ENCODE results near the gene B4GALT1. TPM values are rescaled to one million over a fixed set of nuclear protein-coding genes. Genes with fewer than 3 reads are reported as not detected.
A peak's percentile ranks its signal among the peaks of the same experiment; 100 is the strongest.

B4GALT1 gene
- 163 TPM for total RNA-seq
- polyA plus RNA-seq (ENCODE audit: insufficient read depth, low read depth, low replicate concordance) = 33.0 TPM
- long read RNA-seq, donor 1, full-length matches to known transcripts = 17 of 28 reads
- long read RNA-seq, donor 1, partial matches to known transcripts = 11 of 28 reads
- long read RNA-seq, donor 1, other reads (novel, unspliced or antisense) = 0 of 28 reads
- long read RNA-seq, donor 2, full-length matches to known transcripts = 23 of 23 reads
- long read RNA-seq, donor 2, partial matches to known transcripts = 0 of 23 reads
- long read RNA-seq, donor 2, other reads (novel, unspliced or antisense) = 0 of 23 reads
- long read RNA-seq, donor 3, full-length matches to known transcripts = 32 of 44 reads
- long read RNA-seq, donor 3, partial matches to known transcripts = 7 of 44 reads
- long read RNA-seq, donor 3, other reads (novel, unspliced or antisense) = 5 of 44 reads
- long read RNA-seq, donor 4, full-length matches to known transcripts = 34 of 41 reads
- long read RNA-seq, donor 4, partial matches to known transcripts = 7 of 41 reads
- long read RNA-seq, donor 4, other reads (novel, unspliced or antisense) = 0 of 41 reads
- long read RNA-seq, donor 5, full-length matches to known transcripts = 1 of 1 reads
- long read RNA-seq, donor 5, partial matches to known transcripts = 0 of 1 reads
- long read RNA-seq, donor 5, other reads (novel, unspliced or antisense) = 0 of 1 reads
- long read RNA-seq, donor 6, full-length matches to known transcripts = 3 of 3 reads
- long read RNA-seq, donor 6, partial matches to known transcripts = 0 of 3 reads
- long read RNA-seq, donor 6, other reads (novel, unspliced or antisense) = 0 of 3 reads
- long read RNA-seq, donor 7, full-length matches to known transcripts = 11 of 79 reads
- long read RNA-seq, donor 7, partial matches to known transcripts = 2 of 79 reads
- long read RNA-seq, donor 7, other reads (novel, unspliced or antisense) = 66 of 79 reads
- long read RNA-seq, donor 8, full-length matches to known transcripts = 15 of 20 reads
- long read RNA-seq, donor 8, partial matches to known transcripts = 5 of 20 reads
- long read RNA-seq, donor 8, other reads (novel, unspliced or antisense) = 0 of 20 reads
- long read RNA-seq, donor 9, full-length matches to known transcripts = 6 of 6 reads
- long read RNA-seq, donor 9, partial matches to known transcripts = 0 of 6 reads
- long read RNA-seq, donor 9, other reads (novel, unspliced or antisense) = 0 of 6 reads
- long read RNA-seq, donor 10, full-length matches to known transcripts = 16 of 21 reads
- long read RNA-seq, donor 10, partial matches to known transcripts = 5 of 21 reads
- long read RNA-seq, donor 10, other reads (novel, unspliced or antisense) = 0 of 21 reads

- Histone ChIP-seq H3K27me3 (ENCODE audit: control insufficient read depth, insufficient read depth, low read length) (no peaks in the 10 kb centered on the region), H3K4me1 (ENCODE audit: control insufficient read depth in 2 of 3, insufficient read depth in 2 of 3, low read depth in 1 of 3, low read length in 3 of 3) (peaks cover 2 to 43% (median 43%) of the 10 kb centered on the region in 3 donors), H3K4me3 (ENCODE audit: low read length in 3 of 3) (peak within 1 kb of the TSS; percentile 70 to 96 (median 86)), H3K36me3 (ENCODE audit: control insufficient read depth in 2 of 3, insufficient read depth in 3 of 3, low read length in 3 of 3) (no peaks in the 10 kb centered on the region), H3K9ac (ENCODE audit: low read length in 3 of 3) (peak within 1 kb of the TSS; percentile 77 to 99 (median 78)), H3K9me3 (ENCODE audit: control insufficient read depth in 2 of 3, insufficient read depth in 1 of 3, low read length in 3 of 3) (no peaks in the 10 kb centered on the region), H3K27ac (ENCODE audit: low read depth in 2 of 2, low read length in 2 of 2) (peak within 1 kb of the TSS; percentile 96 to 99)
- peak; percentile 6 for TF ChIP-seq CTCF (IDR thresholded peaks at IDR 0.05; ENCODE audit: borderline replicate concordance, extremely low read depth, insufficient read depth)
- peak; percentile 94 to 99 (median 97) for DNase-seq
- intact Hi-C loops (cut with DNase I) = no loop called here
- no peak for FAIRE-seq
Measured at GRCh38 chr9:33167084-33167971, at the start of gene B4GALT1. TSS of gene B4GALT1 (minus strand) at chr9:33167336. CDS start at chr9:33167169, 167 bp downstream.

DNA sequence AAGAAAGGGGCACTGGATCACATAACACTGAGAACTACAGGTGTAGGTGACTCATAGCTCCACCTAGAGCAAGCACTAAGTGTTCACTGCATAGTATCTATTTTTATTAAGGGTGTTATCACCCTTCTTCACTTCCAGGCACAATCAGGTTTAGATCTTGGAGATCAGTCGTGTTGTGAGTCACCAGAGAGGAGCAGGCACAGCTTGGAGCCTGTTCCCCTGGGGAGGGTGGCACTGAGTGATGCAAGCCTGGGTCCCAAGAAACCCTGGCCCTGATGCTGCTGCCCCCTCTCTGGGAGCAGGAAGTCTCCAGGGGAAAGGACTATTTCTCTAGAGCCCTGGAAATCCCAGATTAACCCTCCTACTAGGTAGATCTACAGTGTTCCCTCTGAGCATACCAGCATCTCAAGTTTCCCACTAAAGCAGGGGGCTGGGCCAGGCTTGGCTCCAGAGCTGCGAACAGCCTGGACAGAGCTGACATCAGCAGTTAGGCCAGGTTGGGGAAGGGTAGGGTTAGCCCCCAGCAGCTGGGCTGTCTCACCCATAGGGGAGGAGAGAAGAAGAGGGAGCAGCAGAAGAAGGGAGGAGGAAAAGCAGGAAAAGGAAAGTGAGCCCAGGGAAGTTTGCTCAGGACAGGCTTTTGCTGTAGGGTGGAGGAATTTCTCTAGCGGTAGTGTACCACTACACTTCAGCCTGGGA lies 44.7 kb upstream of the B4GALT1 start:
- H3K9ac ChIP-seq (ENCODE audit: low read length in 3 of 3) = no peak overlapping the region
- intact Hi-C loops (cut with DNase I) = no loop called here
- peak in 4 of 5 donors; percentile 56 to 88 (median 76) for DNase-seq

More for the DNA sequence above, 44.7 kb upstream of the B4GALT1 start:
- FAIRE-seq = no peak
- Histone ChIP-seq H3K4me1 (ENCODE audit: control insufficient read depth in 2 of 3, insufficient read depth in 2 of 3, low read depth in 1 of 3, low read length in 3 of 3) (no peaks in the 10 kb centered on the region), H3K9me3 (ENCODE audit: control insufficient read depth in 2 of 3, insufficient read depth in 1 of 3, low read length in 3 of 3) (no peaks in the 10 kb centered on the region), H3K27me3 (ENCODE audit: control insufficient read depth, insufficient read depth, low read length) (no peaks in the 10 kb centered on the region), H3K36me3 (ENCODE audit: control insufficient read depth in 2 of 3, insufficient read depth in 3 of 3, low read length in 3 of 3) (no peaks in the 10 kb centered on the region), H3K4me3 (ENCODE audit: low read length in 3 of 3) (no peak overlapping the region), H3K27ac (ENCODE audit: low read depth in 2 of 2, low read length in 2 of 2) (no peak overlapping the region)
- TF ChIP-seq CTCF (IDR thresholded peaks at IDR 0.05; ENCODE audit: borderline replicate concordance, extremely low read depth, insufficient read depth) = no peak
